Stimulated activated CD8-positive, alpha-beta memory T cell treated with anti-CD3 and anti-CD28 coated beads, Interleukin-7, amount 100 ng/mL, for 1 hour (primary cell): ENCODE measurements around the gene ABR.
"Not testable (repeated sequence)": the region's sequence is repeated elsewhere in the genome, so short reads cannot be mapped to it uniquely, and the experiment has no call there.

Source experiments
- DNase-seq, 2 donors: peaks; one replicate each; pipeline ENCODE4 v3.0.0-alpha.2; 2020; ENCODE audit warnings: low read depth in 2 of 2

The ABR gene

DNA sequence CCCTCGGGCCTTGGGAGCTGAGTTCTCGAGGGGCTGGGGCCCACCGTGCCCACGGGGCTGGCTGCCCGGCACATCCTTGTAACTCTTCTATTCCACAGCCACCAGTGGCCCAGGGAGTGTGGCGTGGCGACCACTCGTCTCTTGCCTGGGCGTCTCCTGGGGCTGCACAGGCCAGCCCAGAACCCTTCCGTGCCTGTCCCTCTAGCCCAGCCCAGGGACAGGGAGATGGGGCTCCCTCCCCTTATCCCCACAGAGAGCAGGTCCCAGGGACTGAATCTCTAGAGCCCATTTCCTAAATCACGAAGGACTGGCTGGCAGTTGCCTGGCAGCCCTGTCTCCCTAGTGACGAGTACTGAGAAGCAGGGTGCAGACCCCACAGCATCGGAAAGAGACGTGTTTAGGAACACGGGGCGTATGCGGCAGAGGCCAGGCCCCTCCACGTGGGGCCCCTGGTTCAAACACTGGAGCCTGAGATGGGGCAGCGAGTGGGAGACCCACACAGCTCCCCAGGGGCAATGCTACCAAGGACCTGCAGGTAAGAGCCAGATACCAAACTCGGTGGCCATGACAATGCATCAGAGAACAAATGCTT, 131.8 kb downstream of the ABR start:
- DNase-seq = no peak

GRCh38 chr17:1047177-1047878, 132.5 kb downstream of the ABR start:
- DNase-seq = no peak

- DNase-seq = no peak
Measured at GRCh38 chr17:1045456-1045855, 134.3 kb downstream of the ABR start.

DNA sequence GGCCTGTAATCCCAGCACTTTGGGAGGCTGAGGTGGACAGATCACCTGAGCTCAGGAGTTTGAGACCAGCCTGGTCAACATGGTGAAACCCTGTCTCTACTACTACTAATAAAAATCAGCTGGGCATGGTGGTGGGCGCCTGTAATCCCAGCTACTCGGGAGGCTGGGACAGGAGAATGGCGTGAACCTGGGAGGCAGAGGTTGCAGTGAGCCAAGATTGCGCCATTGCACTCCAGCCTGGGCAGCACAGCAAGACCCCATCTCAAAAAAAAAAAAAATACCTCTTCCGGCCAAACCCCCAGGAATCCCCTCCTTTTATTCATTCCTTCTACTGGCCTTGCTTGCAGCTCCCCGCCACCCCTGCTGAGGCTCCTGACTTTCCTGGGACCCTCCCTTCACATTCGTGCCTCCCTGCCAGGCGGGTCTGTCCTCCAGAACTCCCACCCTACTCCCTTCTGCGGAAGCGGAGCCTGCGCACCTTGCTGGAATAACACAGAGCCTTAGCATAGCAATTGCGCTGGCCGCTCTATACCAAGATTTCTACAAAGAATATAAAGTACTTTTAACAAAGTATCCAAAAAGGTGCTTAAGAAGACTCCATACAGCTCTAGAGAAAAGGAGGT, 135.3 kb downstream of the ABR start:
- not testable (repeated sequence) for DNase-seq

GRCh38 chr17:1043601-1044251, 136.1 kb downstream of the ABR start:
- no peak for DNase-seq

DNA sequence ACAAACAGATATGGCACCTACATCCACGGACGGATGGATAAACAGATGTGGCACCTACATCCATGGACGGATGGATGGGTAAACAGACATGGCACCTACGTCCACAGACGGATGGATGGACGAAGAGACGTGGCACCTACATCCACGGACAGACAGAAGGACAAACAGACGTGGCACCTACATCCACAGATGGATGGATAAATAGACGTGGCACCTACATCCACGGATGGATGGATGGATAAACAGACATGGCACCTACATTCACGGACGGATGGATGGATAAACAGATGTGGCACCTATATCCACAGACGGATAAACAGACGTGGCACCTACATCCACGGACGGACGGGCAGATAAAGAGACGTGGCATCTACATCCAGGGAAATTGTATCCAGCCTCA, 137.3 kb downstream of the ABR start:
- no peak for DNase-seq

- no peak for DNase-seq
Measured at GRCh38 chr17:1041746-1042145, 138.0 kb downstream of the ABR start.

DNA sequence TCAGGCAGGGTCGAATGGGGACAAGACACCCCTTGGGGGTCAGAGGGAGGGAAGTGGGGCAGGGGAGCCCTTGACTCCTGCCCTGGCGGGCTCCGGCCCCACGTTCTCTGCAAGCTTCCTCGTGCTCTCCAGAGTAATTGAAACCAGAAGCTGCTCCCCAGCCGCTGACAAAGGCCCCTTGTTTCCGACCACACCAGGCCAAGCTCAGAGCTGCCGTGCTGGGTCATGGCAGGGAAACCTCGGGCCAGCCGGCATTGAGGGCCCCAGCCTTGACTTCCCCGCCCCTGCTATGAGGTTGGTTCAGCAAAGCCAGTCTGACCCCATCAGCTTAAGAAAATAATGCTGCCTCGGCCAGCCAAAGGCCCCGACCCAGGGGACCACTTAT, 139.6 kb downstream of the ABR start:
- no peak for DNase-seq

- no peak for DNase-seq
Measured at GRCh38 chr17:1039511-1040215, 140.1 kb downstream of the ABR start.

GRCh38 chr17:1039123-1039507, 140.7 kb downstream of the ABR start:
- no peak for DNase-seq

DNA sequence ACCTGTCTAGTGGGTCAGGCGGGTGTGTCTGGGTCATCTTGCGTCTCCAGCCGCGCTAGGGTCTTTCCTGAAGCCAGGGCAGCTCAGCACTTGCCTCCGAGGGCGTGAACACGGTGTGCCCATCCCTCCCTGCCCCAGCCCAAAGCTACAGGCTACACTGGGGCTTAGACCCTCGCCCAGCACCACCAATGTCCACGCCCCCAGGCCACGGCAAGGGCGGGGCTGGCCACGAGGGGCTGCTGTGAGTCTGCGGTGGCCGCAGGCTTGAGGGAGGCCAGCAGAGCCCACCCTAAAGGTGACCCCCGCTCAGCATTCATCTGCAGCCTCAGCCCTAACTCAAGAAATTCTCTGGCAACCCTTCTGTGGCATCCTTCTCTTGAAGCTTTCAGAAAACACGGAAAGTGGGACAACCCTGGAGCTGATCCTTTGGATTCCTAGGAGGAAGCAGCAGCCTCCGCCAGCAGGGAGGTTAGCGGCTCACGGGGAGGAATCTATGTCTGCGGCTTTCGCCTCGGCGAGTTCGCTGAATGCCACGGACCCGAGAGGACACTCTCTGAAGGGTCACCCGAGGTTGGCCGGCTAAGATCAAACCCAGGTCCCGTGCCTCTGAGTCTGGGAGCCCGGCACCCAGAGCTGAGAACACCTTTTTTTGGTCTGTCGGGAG, 141.2 kb downstream of the ABR start:
- no peak for DNase-seq

DNA sequence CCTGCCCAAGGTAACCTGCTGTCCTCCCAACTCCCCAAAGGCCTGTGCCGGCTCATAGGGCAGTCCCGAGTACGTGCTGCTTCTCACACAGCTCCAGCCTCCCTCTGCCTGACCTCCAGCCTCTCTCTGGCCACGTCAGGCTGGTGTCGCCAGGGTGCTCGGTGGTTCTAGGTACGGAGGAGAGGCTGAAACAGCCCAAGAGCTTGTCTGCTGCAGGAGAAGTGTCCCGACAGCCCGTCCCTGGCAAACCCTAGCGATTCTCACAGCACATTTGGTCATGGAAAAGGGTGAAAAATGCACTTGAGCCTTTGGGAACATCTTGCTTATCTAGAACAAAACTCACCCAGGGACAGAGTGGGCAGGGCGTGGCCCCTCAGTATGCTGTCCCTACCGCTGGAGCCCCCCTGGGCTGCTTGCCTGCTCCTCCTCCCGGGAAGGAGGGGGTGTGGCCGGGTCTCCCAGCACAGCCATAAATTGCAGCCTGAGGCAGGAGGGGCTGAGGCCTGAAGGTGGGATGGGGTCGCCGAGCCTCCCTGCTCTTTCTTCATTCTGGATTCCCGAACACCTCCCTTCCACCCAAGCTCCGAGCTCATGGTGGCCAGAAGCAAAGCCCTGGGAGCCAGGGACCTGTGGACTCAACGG, 142.4 kb downstream of the ABR start:
- no peak for DNase-seq

DNA sequence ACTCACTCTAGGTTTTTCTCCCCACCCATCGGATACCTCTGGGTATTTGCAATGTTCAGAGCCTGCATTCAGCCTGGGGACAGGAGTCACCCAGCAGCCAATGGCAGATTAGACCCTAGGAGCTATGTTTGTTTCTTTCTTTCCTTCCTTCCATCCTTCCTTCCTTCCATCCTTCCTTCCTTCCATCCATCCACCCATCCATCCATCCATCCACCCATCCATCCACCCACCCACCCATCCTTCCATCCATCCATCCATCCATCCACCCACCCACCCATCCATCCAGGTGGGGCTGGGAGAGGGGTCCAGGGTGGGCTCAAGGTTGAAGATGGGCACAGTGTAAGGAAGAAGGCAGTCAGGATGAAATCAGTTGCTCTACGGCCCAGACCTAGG, 142.9 kb downstream of the ABR start:
- no peak for DNase-seq

- no peak for DNase-seq
Measured at GRCh38 chr17:1036171-1036844, 143.5 kb downstream of the ABR start.

GRCh38 chr17:1035546-1036170, 144.1 kb downstream of the ABR start:
- no peak for DNase-seq

DNA sequence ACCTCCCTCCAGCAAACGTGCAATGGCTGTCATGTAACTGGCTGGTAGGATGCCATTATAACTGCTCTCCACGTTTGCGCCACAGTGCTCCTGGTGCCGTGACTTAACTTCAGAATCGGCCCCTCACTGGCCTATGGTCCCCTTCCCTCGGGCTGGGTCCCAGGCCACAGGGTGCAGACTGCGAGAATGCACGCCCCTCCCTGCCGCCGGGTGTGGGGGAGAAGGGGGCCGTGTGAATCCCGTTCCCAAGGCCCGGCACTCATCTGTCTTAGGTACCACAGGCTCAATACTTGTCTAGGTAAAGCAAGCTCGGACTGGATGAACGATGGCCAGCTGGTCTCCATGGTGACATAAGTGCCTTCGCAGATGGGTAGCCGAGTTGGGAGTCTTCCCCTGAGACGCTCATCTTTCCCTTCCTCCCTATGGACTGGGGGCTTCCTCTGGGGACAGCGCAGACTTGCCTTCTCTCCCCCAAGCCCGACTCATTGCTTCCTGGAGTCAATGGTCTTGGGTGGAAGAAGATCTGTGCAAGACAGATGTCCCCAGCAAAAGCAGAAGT, 145.1 kb downstream of the ABR start:
- no peak for DNase-seq

DNA sequence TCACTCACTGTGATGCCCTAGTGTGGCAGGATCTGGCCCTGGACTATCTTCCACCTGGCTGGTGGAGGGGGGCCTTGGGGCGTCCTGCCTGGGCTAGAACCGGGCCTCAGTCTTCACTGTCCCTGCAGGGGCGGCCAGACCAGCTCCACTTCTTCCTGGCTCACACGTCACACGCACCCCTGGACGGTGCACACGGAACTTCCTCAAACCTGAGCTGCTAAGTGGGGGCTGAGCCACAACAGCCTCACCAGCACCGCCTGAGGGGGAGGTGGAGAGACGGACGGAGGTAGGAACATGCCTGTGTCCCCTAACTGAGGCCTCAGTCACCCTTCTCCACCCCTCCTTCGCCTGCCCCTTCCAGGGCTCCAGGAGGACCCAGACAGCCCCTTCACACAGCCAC, 146.3 kb downstream of the ABR start:
- no peak for DNase-seq

GRCh38 chr17:1032391-1032790, 147.4 kb downstream of the ABR start:
- DNase-seq = no peak

GRCh38 chr17:1031711-1032110, 148.1 kb downstream of the ABR start:
- no peak for DNase-seq
